A673 (cell line): ENCODE results near the gene CFAP91.

Experiments used
- CTCF ChIP-seq: fragments of 300-800, 200-600 bp; sonication (generic); conservative IDR thresholded peaks from 2 replicates; pipeline ENCODE4 v1.5.1; 2017; ENCODE audit warnings: low read depth, mild to moderate bottlenecking, antibody characterized with exemption, low read length, moderate library complexity, mixed read lengths
- EZH2 ChIP-seq: fragments of 200-600 bp; sonication (generic); IDR thresholded peaks from 2 replicates; pipeline ENCODE4 v1.6.1; 2017; ENCODE audit warnings: borderline replicate concordance, low read depth, mild to moderate bottlenecking, mixed read lengths, antibody characterized with exemption, low read length; ENCODE audit not compliant: poor library complexity, severe bottlenecking

DNA sequence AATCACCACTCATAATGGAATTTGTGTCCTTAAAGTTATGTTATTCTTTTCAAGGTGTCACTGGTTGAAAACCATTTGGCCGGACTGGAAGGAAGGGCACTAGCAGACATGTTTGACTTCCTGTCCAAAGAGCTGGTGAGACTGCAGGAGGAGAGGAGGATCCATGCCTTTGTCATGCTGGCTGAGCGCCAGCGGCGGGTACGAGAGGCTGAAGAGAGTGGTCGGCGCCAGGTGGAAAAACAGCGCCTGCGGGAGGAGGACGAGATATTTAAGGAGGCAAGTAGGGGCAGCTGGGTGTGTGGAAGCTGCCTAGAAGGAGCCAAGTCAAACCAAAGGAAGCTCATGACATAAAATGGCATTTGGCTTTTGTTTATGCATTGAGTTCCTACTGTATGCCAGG, 41.1 kb downstream of the CFAP91 start:
- TF ChIP-seq CTCF (no peak), EZH2 (no peak)
